GM21717 (cell line): ENCODE results near the gene TARM1.

Experiments used
- ATAC-seq: cut with Tn5 transposase; IDR thresholded peaks from one replicate; pipeline ENCODE4 v1.9.1; 2021; ENCODE audit warnings: mild to moderate bottlenecking, moderate library complexity; ENCODE audit not compliant: unreplicated experiment

The TARM1 gene

GRCh38 chr19:54081032-54081431, at the start of gene TARM1:
TSS of gene TARM1 (minus strand) at chr19:54081365. CDS start at chr19:54081340, 25 bp downstream.
- ATAC-seq: no peak

GRCh38 chr19:54129617-54129996, 48.4 kb upstream of the TARM1 start:
- ATAC-seq: no peak

- ATAC-seq: no peak
These were observed 47.8 kb upstream of the TARM1 start for GRCh38 chr19:54128796-54129616.

GRCh38 chr19:54128441-54128725, 47.2 kb upstream of the TARM1 start:
- no peak for ATAC-seq

GRCh38 chr19:54127688-54128440, 46.7 kb upstream of the TARM1 start:
- no peak for ATAC-seq

GRCh38 chr19:54125713-54126112, 44.5 kb upstream of the TARM1 start:
- no peak for ATAC-seq

- no peak for ATAC-seq
These were observed 43.2 kb upstream of the TARM1 start for GRCh38 chr19:54124393-54124792.

GRCh38 chr19:54123682-54124081, 42.5 kb upstream of the TARM1 start:
- no peak for ATAC-seq

- no peak for ATAC-seq
These were observed 40.1 kb upstream of the TARM1 start for GRCh38 chr19:54121259-54121658.

- peak; percentile 71 for ATAC-seq
These were observed 34.2 kb upstream of the TARM1 start, which contains the start of the genes PRPF31 and TFPT for GRCh38 chr19:54115109-54116063. TSS of gene PRPF31 (plus strand) at chr19:54115754. CDS start at chr19:54118279, 2,525 bp downstream. TSS of gene TFPT (minus strand) at chr19:54115657. CDS start at chr19:54115269, 388 bp downstream.

- ATAC-seq: no peak
These were observed 33.4 kb upstream of the TARM1 start for GRCh38 chr19:54114340-54115108.

- ATAC-seq: no peak
These were observed 28.5 kb upstream of the TARM1 start for GRCh38 chr19:54109651-54110050.

- ATAC-seq: no peak
These were observed 27.3 kb upstream of the TARM1 start for GRCh38 chr19:54108496-54108895.

- no peak for ATAC-seq
These were observed 26.8 kb upstream of the TARM1 start for GRCh38 chr19:54107876-54108490.

GRCh38 chr19:54106716-54107115, 25.6 kb upstream of the TARM1 start:
- ATAC-seq: no peak

GRCh38 chr19:54105796-54106195, 24.6 kb upstream of the TARM1 start:
- no peak for ATAC-seq

GRCh38 chr19:54104998-54105715, 24.0 kb upstream of the TARM1 start:
- ATAC-seq: no peak

- peak; percentile 64 for ATAC-seq
These were observed 21.4 kb upstream of the TARM1 start, which contains the start of gene NDUFA3 for GRCh38 chr19:54102421-54103169. TSS of gene NDUFA3 (plus strand) at chr19:54102855. CDS start at chr19:54102879, 24 bp downstream.
